Thymus (tissue), 11 donors: ENCODE results near the gene NME9. TPM values are rescaled to one million over a fixed set of nuclear protein-coding genes. Genes with fewer than 3 reads are reported as not detected.

Experiments
- DNase-seq, 9 donors: peaks; one replicate each; pipeline ENCODE4 v3.0.0-alpha.2; 2013; ENCODE audit warnings: low spot score in 9 of 9, low read depth in 6 of 9, missing footprints in 1 of 9
- H3K27ac ChIP-seq, 2 donors: one replicate each; pipeline ENCODE4 v1.5.1; 2013; ENCODE audit warnings: control low read depth in 1 of 2, low read depth in 1 of 2, low read length in 1 of 2, mild to moderate bottlenecking in 1 of 2, moderate library complexity in 1 of 2
- H3K27me3 ChIP-seq, 2 donors: one replicate each; pipeline ENCODE4 v1.5.1; 2013; ENCODE audit warnings: low read length in 1 of 2; ENCODE audit not compliant: control insufficient read depth in 2 of 2, insufficient read depth in 1 of 2
- H3K36me3 ChIP-seq, 2 donors: one replicate each; pipeline ENCODE4 v1.5.1; 2013; ENCODE audit warnings: low read length in 1 of 2, mild to moderate bottlenecking in 1 of 2, moderate library complexity in 1 of 2; ENCODE audit not compliant: control insufficient read depth in 2 of 2, insufficient read depth in 2 of 2
- H3K4me1 ChIP-seq, 2 donors: one replicate each; pipeline ENCODE4 v1.5.1; 2013; ENCODE audit warnings: low read length in 2 of 2; ENCODE audit not compliant: control insufficient read depth in 2 of 2, insufficient read depth in 2 of 2
- H3K4me3 ChIP-seq, 2 donors: one replicate each; pipeline ENCODE4 v1.5.1; 2013; ENCODE audit warnings: low read length in 2 of 2, control low read depth in 1 of 2, mild to moderate bottlenecking in 1 of 2
- H3K9me3 ChIP-seq, 2 donors: one replicate each; pipeline ENCODE4 v1.5.1; 2013; ENCODE audit warnings: low read length in 1 of 2, mild to moderate bottlenecking in 1 of 2; ENCODE audit not compliant: control insufficient read depth in 2 of 2, insufficient read depth in 1 of 2
- WGBS: extraction: QIAGEN DNeasy Blood & Tissue Kit; methylation state at CpG from one replicate; pipeline ENCODE4 v1.1.7; 2013; 5-methylcytosine and 5-hydroxymethylcytosine counted together
- polyA plus RNA-seq: library from polyadenylated mRNA; stranded (reverse); fragments of 200-250 nt; gene quantifications from one replicate; pipeline ENCODE4 v1.2.3, GENCODE V29; 2013
- total RNA-seq: library from RNA; stranded (reverse); fragments of 120-200 nt; gene quantifications from one replicate; pipeline ENCODE4 v1.2.4, GENCODE V29; 2013
- donor health status: healthy.

The NME9 gene
- total and polyA plus RNA-seq, 2 donors, result 0.42 to 1.5 TPM

- no peak overlapping the region for H3K4me3 ChIP-seq
- H3K27me3 ChIP-seq, result no peaks in the 10 kb centered on the region
Measured at GRCh38 chr3:138327831-138328230, 1.8 kb downstream of the NME9 start.

GRCh38 chr3:138326866-138327595 lies 2.6 kb downstream of the NME9 start:
- Histone ChIP-seq H3K36me3 (no peaks in the 10 kb centered on the region), H3K9me3 (no peaks in the 10 kb centered on the region), H3K4me3 (no peak overlapping the region), H3K27me3 (no peaks in the 10 kb centered on the region), H3K27ac (no peak overlapping the region), H3K4me1 (peaks cover 0 to 15% of the 10 kb centered on the region in 2 donors)
- no peak for DNase-seq
- 98% methylated on average over 12 of the region's 12 CpGs for WGBS

More at GRCh38 chr3:138327831-138328230, 1.8 kb downstream of the NME9 start:
- Histone ChIP-seq H3K9me3 (no peaks in the 10 kb centered on the region), H3K4me1 (peaks cover 0 to 9% of the 10 kb centered on the region in 2 donors), H3K36me3 (no peaks in the 10 kb centered on the region), H3K27ac (no peak overlapping the region)
- no peak for DNase-seq
- 94% methylated on average over 4 of the region's 4 CpGs for WGBS

DNA sequence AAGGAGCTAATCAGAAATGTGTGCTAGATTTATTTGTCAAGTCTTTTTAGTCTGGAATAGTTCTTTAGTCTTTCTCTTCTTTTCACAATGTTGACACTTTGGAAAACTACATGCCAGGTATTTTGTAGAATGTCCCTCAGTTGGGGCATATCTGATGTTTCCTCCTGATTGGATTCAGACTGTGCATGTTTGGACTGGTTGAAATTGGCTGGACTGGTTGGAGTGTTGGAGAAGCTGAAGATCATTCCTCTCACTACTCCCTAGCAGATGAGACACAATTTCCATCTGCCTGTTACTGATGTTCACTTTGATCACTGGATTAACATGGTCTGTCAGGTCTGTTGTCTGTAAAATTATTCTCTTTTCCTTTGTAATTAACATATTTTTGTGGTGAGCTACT lies 3.7 kb downstream of the NME9 start:
- H3K4me3 ChIP-seq, result no peak overlapping the region
- DNase-seq, result no peak
- H3K36me3 ChIP-seq, result no peaks in the 10 kb centered on the region
- H3K4me1 ChIP-seq, result peaks cover 0 to 16% of the 10 kb centered on the region in 2 donors
- no peaks in the 10 kb centered on the region for H3K27me3 ChIP-seq
- H3K9me3 ChIP-seq, result no peaks in the 10 kb centered on the region
- no peak overlapping the region for H3K27ac ChIP-seq

DNA sequence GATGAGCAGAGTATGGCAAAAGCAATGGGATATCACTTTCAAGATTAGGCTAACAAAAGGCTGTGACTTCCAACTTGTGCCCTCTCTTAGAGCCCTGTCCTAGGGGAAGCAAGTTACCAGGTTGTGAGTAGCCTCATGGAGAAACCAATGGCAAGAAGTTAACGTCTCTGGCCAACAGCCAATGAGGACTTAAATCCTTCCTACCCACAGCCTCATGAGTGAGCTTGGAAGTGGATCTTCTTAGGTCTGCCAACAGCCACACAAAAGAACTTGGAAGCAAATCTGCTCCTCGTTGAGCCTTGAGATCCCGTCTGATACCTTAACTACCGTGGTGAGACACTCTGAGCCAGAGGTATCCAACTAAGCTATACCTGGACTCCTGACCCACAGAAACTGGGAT lies 5.7 kb downstream of the NME9 start:
- Histone ChIP-seq H3K27me3 (no peaks in the 10 kb centered on the region), H3K9me3 (no peaks in the 10 kb centered on the region), H3K4me1 (peaks cover 0 to 14% of the 10 kb centered on the region in 2 donors), H3K27ac (no peak overlapping the region), H3K36me3 (no peaks in the 10 kb centered on the region), H3K4me3 (no peak overlapping the region)
- no peak for DNase-seq
- 94% methylated on average over 4 of the region's 4 CpGs for WGBS

DNA sequence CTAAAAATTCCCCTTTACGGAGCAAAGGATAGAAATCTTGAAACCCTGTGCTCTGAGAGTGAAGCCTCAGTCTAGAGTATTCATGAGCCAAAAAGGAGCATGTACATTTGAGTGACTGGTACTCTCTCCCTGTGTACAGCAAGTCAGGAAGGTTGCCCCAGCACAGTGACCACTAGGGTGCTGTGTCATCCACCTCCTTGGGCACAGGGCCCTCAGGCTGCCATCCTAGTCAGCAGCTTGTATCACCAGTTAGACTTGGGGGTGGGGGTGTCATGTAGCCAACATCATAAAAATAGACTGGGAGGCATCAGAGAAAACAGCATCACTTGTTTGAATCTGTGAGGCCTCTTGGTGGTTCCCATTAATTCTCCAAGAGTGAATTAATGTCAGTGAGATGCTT lies 12.0 kb downstream of the NME9 start:
- no peaks in the 10 kb centered on the region for H3K27me3 ChIP-seq
- H3K27ac ChIP-seq, result no peak overlapping the region
- H3K4me3 ChIP-seq, result no peak overlapping the region
- no peak for DNase-seq
- H3K9me3 ChIP-seq, result no peaks in the 10 kb centered on the region
- WGBS, result 99% methylated on average over 1 of the region's 1 CpG
- no peaks in the 10 kb centered on the region for H3K36me3 ChIP-seq
- H3K4me1 ChIP-seq, result peaks cover 0 to 6% of the 10 kb centered on the region in 2 donors

DNA sequence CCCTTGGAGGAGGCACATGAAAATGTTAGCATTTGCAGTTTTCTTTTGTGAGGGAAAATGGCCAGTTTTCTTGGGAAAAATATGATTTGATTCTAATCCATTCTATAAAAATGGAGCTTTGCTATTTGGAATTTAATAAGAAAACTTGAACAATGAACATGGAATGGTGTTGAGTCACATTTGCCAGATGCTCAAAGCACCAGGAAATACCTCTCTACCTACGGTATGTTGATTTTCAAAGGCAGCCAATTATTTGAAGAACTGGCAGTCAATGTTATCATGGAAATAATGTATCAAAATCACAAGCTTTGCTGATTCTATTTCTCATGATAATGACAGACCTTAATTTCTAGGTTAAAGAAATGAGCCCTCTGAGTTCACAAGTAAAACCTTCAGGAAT lies 14.9 kb downstream of the NME9 start:
- no peaks in the 10 kb centered on the region for H3K4me1 ChIP-seq
- no peaks in the 10 kb centered on the region for H3K36me3 ChIP-seq
- no peak for DNase-seq
- WGBS, result 91% methylated on average over 1 of the region's 1 CpG
- no peak overlapping the region for H3K27ac ChIP-seq
- H3K4me3 ChIP-seq, result no peak overlapping the region
- H3K9me3 ChIP-seq, result peaks cover 0 to under 1% of the 10 kb centered on the region in 2 donors
- no peaks in the 10 kb centered on the region for H3K27me3 ChIP-seq

- Histone ChIP-seq H3K4me3 (no peak overlapping the region), H3K36me3 (no peaks in the 10 kb centered on the region), H3K27me3 (no peaks in the 10 kb centered on the region), H3K4me1 (no peaks in the 10 kb centered on the region), H3K27ac (no peak overlapping the region), H3K9me3 (peaks cover 0 to 11% of the 10 kb centered on the region in 2 donors)
- DNase-seq, result no peak
- WGBS, result 92% methylated on average over 4 of the region's 4 CpGs
Measured at GRCh38 chr3:138310494-138310893, 19.2 kb downstream of the NME9 start.

GRCh38 chr3:138308783-138309182 lies 20.9 kb downstream of the NME9 start:
- no peaks in the 10 kb centered on the region for H3K4me1 ChIP-seq
- H3K9me3 ChIP-seq, result peaks cover 0 to 11% of the 10 kb centered on the region in 2 donors
- no peak overlapping the region for H3K4me3 ChIP-seq
- no peaks in the 10 kb centered on the region for H3K36me3 ChIP-seq
- DNase-seq, result no peak
- no peaks in the 10 kb centered on the region for H3K27me3 ChIP-seq
- H3K27ac ChIP-seq, result no peak overlapping the region

DNA sequence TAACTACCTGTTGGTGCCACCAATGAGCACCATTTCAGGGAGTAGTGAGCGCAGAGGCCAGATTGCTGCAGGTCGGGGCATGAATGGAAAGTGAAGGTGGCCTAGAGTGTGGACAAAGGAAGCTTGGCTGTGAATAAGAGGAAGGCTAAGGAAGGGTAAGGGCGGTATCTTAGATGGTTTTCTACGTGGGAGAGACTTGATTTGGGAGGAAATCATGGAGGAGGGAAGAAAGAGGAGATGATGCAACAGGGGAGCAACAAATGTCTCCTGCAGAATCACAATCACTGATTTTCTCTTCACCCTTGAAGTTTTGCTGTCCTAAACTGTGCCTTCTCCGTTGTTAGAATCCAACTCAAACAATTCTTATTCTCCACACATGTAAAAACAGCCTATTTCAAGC lies 21.8 kb downstream of the NME9 start:
- H3K4me3 ChIP-seq, result no peak overlapping the region
- no peaks in the 10 kb centered on the region for H3K27me3 ChIP-seq
- no peak for DNase-seq
- no peak overlapping the region for H3K27ac ChIP-seq
- H3K4me1 ChIP-seq, result no peaks in the 10 kb centered on the region
- 91% methylated on average over 5 of the region's 5 CpGs for WGBS
- H3K9me3 ChIP-seq, result peaks cover 0 to 11% of the 10 kb centered on the region in 2 donors
- H3K36me3 ChIP-seq, result no peaks in the 10 kb centered on the region
